GM12891 (cell line): Measurements from ENCODE around the gene WDR27.
"Not testable (repeated sequence)": the region's sequence is repeated elsewhere in the genome, so short reads cannot be mapped to it uniquely, and the experiment has no call there.

Experiments
- PAX5 ChIP-seq: IDR thresholded peaks from 2 replicates; pipeline ENCODE4 v1.6.1; 2011; ENCODE audit warnings: low read length, moderate library complexity, mild to moderate bottlenecking; ENCODE audit not compliant: insufficient read depth, severe bottlenecking
- POLR2A ChIP-seq: IDR thresholded peaks from 2 replicates; pipeline ENCODE4 v1.6.1; 2011; ENCODE audit warnings: low read depth, low read length, control low read depth
- POLR2AphosphoS5 ChIP-seq: IDR thresholded peaks from 2 replicates; pipeline ENCODE4 v1.6.1; 2011; ENCODE audit warnings: low read depth, low read length, control low read depth
- POU2F2 ChIP-seq: IDR thresholded peaks from 2 replicates; pipeline ENCODE4 v1.6.1; 2011; ENCODE audit warnings: low read depth, mild to moderate bottlenecking, control low read depth, low read length, moderate library complexity
- SPI1 ChIP-seq: IDR thresholded peaks from 2 replicates; pipeline ENCODE4 v1.6.1; 2011; ENCODE audit warnings: low read depth, low read length, control low read depth
- TAF1 ChIP-seq: IDR thresholded peaks from 2 replicates; pipeline ENCODE4 v1.6.1; 2011; ENCODE audit warnings: low read depth, low read length, control low read depth

DNA sequence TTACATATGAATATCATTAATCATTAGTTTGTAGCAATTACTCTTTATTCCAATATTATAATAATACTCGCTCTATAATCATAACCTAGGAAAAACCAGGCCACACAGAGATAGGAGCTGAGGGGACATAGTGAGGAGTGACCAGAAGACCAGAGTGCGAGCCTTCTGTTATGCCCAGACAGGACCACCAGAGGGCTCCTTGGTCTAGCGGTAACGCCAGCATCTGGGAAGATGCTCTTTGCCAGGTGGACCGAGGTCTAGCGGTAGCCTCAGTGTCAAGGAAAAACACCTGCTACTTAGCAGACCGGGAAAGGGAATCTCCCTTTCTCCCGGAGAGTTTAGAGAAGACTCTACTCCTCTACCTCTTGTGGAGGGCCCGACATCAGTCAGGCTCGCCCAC lies 4.7 kb downstream of the WDR27 start:
- not testable (repeated sequence) for TF ChIP-seq TAF1, POLR2A, POLR2AphosphoS5, PAX5, POU2F2, SPI1
